ENCODE data around the gene RHBDD1.

RHBDD1 gene

GRCh38 chr2:226796012-226796839, 39.6 kb upstream of the RHBDD1 start:
- Histone ChIP-seq H4K20me1 (ENCODE audit: low read depth, low read length) (no peaks in the 10 kb centered on the region), H3K9me3 (ENCODE audit: insufficient read depth, low read length) (no peaks in the 10 kb centered on the region), H3K27me3 (ENCODE audit: low read length) (no peaks in the 10 kb centered on the region), H3K9me2 (replicated peaks; ENCODE audit: insufficient read depth, low read length) (no peaks in the 10 kb centered on the region), H3K9ac (ENCODE audit: low read length) (no peak overlapping the region; the same call in 1 of the 2 replicates), H3K27ac (ENCODE audit: low read depth, low read length) (no peak overlapping the region), H3K4me2 (ENCODE audit: low read depth, low read length, poor library complexity, severe bottlenecking) (peak overlapping the region; percentile 91), H3K79me2 (ENCODE audit: insufficient read depth, low read length) (peaks cover 63% of the 10 kb centered on the region), H3K36me3 (ENCODE audit: low read length) (no peaks in the 10 kb centered on the region), H3K4me3 (ENCODE audit: insufficient read depth, low read length, poor library complexity, severe bottlenecking) (no peak overlapping the region), H3F3A (ENCODE audit: insufficient read depth) (peaks cover 36% of the 10 kb centered on the region), H2AFZ (ENCODE audit: low read depth, low read length, severe bottlenecking) (no peak overlapping the region)
- TF ChIP-seq EZH2phosphoT487 (conservative IDR thresholded peaks at IDR 0.05; ENCODE audit: low read length) (no peak), CTCF (IDR thresholded peaks at IDR 0.05; ENCODE audit: insufficient read depth, low read length, poor library complexity, severe bottlenecking) (no peak)

GRCh38 chr2:226796840-226797288, 39.0 kb upstream of the RHBDD1 start:
- peaks cover 61% of the 10 kb centered on the region for H3K79me2 ChIP-seq (ENCODE audit: insufficient read depth, low read length)
- no peak overlapping the region for H3K9ac ChIP-seq (ENCODE audit: low read length)
- H3K36me3 ChIP-seq (ENCODE audit: low read length): no peaks in the 10 kb centered on the region
- no peaks in the 10 kb centered on the region for H4K20me1 ChIP-seq (ENCODE audit: low read depth, low read length)
- H3K27ac ChIP-seq (ENCODE audit: low read depth, low read length): no peak overlapping the region
- TF ChIP-seq EZH2phosphoT487 (conservative IDR thresholded peaks at IDR 0.05; ENCODE audit: low read length) (no peak), CTCF (IDR thresholded peaks at IDR 0.05; ENCODE audit: insufficient read depth, low read length, poor library complexity, severe bottlenecking) (peak; percentile 32)
- H3K27me3 ChIP-seq (ENCODE audit: low read length): no peaks in the 10 kb centered on the region
- H3F3A ChIP-seq (ENCODE audit: insufficient read depth): peaks cover 41% of the 10 kb centered on the region
- H3K4me3 ChIP-seq (ENCODE audit: insufficient read depth, low read length, poor library complexity, severe bottlenecking): no peak overlapping the region
- H3K9me2 ChIP-seq (replicated peaks; ENCODE audit: insufficient read depth, low read length): no peaks in the 10 kb centered on the region
- H3K4me2 ChIP-seq (ENCODE audit: low read depth, low read length, poor library complexity, severe bottlenecking): no peak overlapping the region
- H2AFZ ChIP-seq (ENCODE audit: low read depth, low read length, severe bottlenecking): no peak overlapping the region
- H3K9me3 ChIP-seq (ENCODE audit: insufficient read depth, low read length): no peaks in the 10 kb centered on the region

- Histone ChIP-seq H3K79me2 (ENCODE audit: insufficient read depth, low read length) (peaks cover 55% of the 10 kb centered on the region), H3K9ac (ENCODE audit: low read length) (no peak overlapping the region), H3K27me3 (ENCODE audit: low read length) (no peaks in the 10 kb centered on the region), H3K9me2 (replicated peaks; ENCODE audit: insufficient read depth, low read length) (no peaks in the 10 kb centered on the region), H3K4me2 (ENCODE audit: low read depth, low read length, poor library complexity, severe bottlenecking) (peak overlapping the region; percentile 63), H3K27ac (ENCODE audit: low read depth, low read length) (no peak overlapping the region), H3F3A (ENCODE audit: insufficient read depth) (peaks cover 41% of the 10 kb centered on the region), H3K9me3 (ENCODE audit: insufficient read depth, low read length) (no peaks in the 10 kb centered on the region), H3K4me3 (ENCODE audit: insufficient read depth, low read length, poor library complexity, severe bottlenecking) (no peak overlapping the region), H3K36me3 (ENCODE audit: low read length) (no peaks in the 10 kb centered on the region), H2AFZ (ENCODE audit: low read depth, low read length, severe bottlenecking) (no peak overlapping the region), H4K20me1 (ENCODE audit: low read depth, low read length) (no peaks in the 10 kb centered on the region)
- TF ChIP-seq EZH2phosphoT487 (conservative IDR thresholded peaks at IDR 0.05; ENCODE audit: low read length) (no peak), CTCF (IDR thresholded peaks at IDR 0.05; ENCODE audit: insufficient read depth, low read length, poor library complexity, severe bottlenecking) (no peak)
Measured at GRCh38 chr2:226797289-226797988, 38.4 kb upstream of the RHBDD1 start.

All from SU-DHL-6 (cell line).